ENCODE measurements around the gene EIF1AY. TPM values are rescaled to one million over a fixed set of nuclear protein-coding genes. Genes with fewer than 3 reads are reported as not detected.

The EIF1AY gene
- polyA plus RNA-seq, 3 donors: not detected

GRCh38 chrY:20544451-20544960 is 31.1 kb upstream of the EIF1AY start:
- Mint-ChIP-seq H3K4me1 (no peaks in the 10 kb centered on the region), H3K27ac (no peak overlapping the region), H3K36me3 (no peaks in the 10 kb centered on the region), H3K4me3 (no peak overlapping the region), H3K27me3 (ENCODE audit: low read depth in 3 of 3) (no peaks in the 10 kb centered on the region), H3K9me3 (peaks cover 0 to 3% (median 0%) of the 10 kb centered on the region in 7 donors)
- TF ChIP-seq, protein P1, sequence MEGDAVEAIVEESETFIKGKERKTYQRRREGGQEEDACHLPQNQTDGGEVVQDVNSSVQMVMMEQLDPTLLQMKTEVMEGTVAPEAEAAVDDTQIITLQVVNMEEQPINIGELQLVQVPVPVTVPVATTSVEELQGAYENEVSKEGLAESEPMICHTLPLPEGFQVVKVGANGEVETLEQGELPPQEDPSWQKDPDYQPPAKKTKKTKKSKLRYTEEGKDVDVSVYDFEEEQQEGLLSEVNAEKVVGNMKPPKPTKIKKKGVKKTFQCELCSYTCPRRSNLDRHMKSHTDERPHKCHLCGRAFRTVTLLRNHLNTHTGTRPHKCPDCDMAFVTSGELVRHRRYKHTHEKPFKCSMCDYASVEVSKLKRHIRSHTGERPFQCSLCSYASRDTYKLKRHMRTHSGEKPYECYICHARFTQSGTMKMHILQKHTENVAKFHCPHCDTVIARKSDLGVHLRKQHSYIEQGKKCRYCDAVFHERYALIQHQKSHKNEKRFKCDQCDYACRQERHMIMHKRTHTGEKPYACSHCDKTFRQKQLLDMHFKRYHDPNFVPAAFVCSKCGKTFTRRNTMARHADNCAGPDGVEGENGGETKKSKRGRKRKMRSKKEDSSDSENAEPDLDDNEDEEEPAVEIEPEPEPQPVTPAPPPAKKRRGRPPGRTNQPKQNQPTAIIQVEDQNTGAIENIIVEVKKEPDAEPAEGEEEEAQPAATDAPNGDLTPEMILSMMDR (IDR thresholded peaks at IDR 0.05): no peak
- Histone ChIP-seq H3K9ac (ENCODE audit: insufficient read depth, low read length, poor library complexity, severe bottlenecking) (no peak overlapping the region), H3K79me2 (ENCODE audit: insufficient read depth, low read length) (no peaks in the 10 kb centered on the region), H3K9me3 (replicated peaks in 1 of 2; ENCODE audit: control insufficient read depth in 1 of 2, insufficient read depth in 1 of 2, low read length in 2 of 2) (no peaks in the 10 kb centered on the region), H3K4me3 (replicated peaks in 1 of 3; ENCODE audit: low read depth in 2 of 3, low read length in 3 of 3) (no peak overlapping the region), H3K4me1 (ENCODE audit: control insufficient read depth in 1 of 2, insufficient read depth in 2 of 2, low read length in 2 of 2) (no peaks in the 10 kb centered on the region), H2AFZ (ENCODE audit: insufficient read depth, low read depth, low read length, poor library complexity, severe bottlenecking) (no peak overlapping the region), H3K4me2 (replicated peaks; ENCODE audit: extremely low read depth, low read length, poor library complexity, severe bottlenecking) (no peak overlapping the region), H3K27me3 (ENCODE audit: control insufficient read depth in 2 of 2, insufficient read depth in 2 of 2, low read length in 2 of 2) (no peaks in the 10 kb centered on the region), H3K36me3 (replicated peaks in 1 of 2; ENCODE audit: control insufficient read depth in 1 of 2, insufficient read depth in 2 of 2, low read length in 2 of 2) (no peaks in the 10 kb centered on the region), H4K20me1 (ENCODE audit: insufficient read depth, low read length) (no peaks in the 10 kb centered on the region), H3K27ac (ENCODE audit: low read depth in 1 of 2, low read length in 2 of 2) (no peak overlapping the region)
- no CpG with 5 or more reads among the region's 1 CpG for WGBS (ENCODE audit: insufficient coverage)
- DNase-seq: no peak
- intact Hi-C loops (cut with micrococcal nuclease): no loop called here

DNA sequence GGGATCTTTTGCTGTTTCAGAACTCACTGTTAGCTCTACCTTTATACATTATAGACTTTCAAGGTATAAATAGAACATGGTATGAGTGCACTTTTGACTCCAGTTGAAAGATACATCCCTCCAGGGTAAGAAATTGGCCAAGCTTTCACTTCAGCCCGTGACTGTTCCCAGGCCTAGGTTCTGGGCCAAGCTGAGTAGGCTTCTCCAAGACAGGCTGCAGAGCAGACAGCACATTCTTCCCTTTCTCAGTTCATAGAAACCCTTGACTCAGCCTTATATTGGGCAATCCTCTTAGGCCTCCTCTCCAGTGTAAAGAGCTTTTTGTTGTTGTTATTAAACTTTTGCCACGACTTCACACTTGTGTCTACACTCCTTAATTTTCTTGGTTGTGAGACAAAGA is 29.5 kb upstream of the EIF1AY start:
- Mint-ChIP-seq H3K4me3 (no peak overlapping the region), H3K27ac (no peak overlapping the region), H3K9me3 (peaks cover 0 to 3% (median 0%) of the 10 kb centered on the region in 7 donors), H3K27me3 (ENCODE audit: low read depth in 3 of 3) (peaks cover 0 to 1% (median 0%) of the 10 kb centered on the region in 3 donors), H3K4me1 (no peaks in the 10 kb centered on the region), H3K36me3 (no peaks in the 10 kb centered on the region)
- Histone ChIP-seq H3K27ac (ENCODE audit: low read depth in 1 of 2, low read length in 2 of 2) (no peak overlapping the region), H2AFZ (ENCODE audit: insufficient read depth, low read depth, low read length, poor library complexity, severe bottlenecking) (no peak overlapping the region), H3K36me3 (replicated peaks in 1 of 2; ENCODE audit: control insufficient read depth in 1 of 2, insufficient read depth in 2 of 2, low read length in 2 of 2) (no peaks in the 10 kb centered on the region), H3K4me1 (ENCODE audit: control insufficient read depth in 1 of 2, insufficient read depth in 2 of 2, low read length in 2 of 2) (no peaks in the 10 kb centered on the region), H3K4me3 (replicated peaks in 1 of 3; ENCODE audit: low read depth in 2 of 3, low read length in 3 of 3) (no peak overlapping the region), H3K9me3 (replicated peaks in 1 of 2; ENCODE audit: control insufficient read depth in 1 of 2, insufficient read depth in 1 of 2, low read length in 2 of 2) (peaks cover 0 to 3% of the 10 kb centered on the region in 2 donors), H4K20me1 (ENCODE audit: insufficient read depth, low read length) (no peaks in the 10 kb centered on the region), H3K4me2 (replicated peaks; ENCODE audit: extremely low read depth, low read length, poor library complexity, severe bottlenecking) (no peak overlapping the region), H3K27me3 (ENCODE audit: control insufficient read depth in 2 of 2, insufficient read depth in 2 of 2, low read length in 2 of 2) (no peaks in the 10 kb centered on the region), H3K9ac (ENCODE audit: insufficient read depth, low read length, poor library complexity, severe bottlenecking) (no peak overlapping the region), H3K79me2 (ENCODE audit: insufficient read depth, low read length) (no peaks in the 10 kb centered on the region)
- intact Hi-C loops (cut with micrococcal nuclease): no loop called here
- TF ChIP-seq, protein P1 (IDR thresholded peaks at IDR 0.05): no peak
- DNase-seq: no peak
- WGBS (ENCODE audit: insufficient coverage): no CpG with 5 or more reads among the region's 2 CpGs
